Skeletal muscle satellite cell (primary cell): ENCODE measurements around the gene USP36.
"Not testable (repeated sequence)": the region's sequence is repeated elsewhere in the genome, so short reads cannot be mapped to it uniquely, and the experiment has no call there.

ENCODE experiments used
- H3K27me3 ChIP-seq: 2 replicates; pipeline ENCODE4 v1.7.0; 2013; ENCODE audit warnings: low read length; ENCODE audit not compliant: control insufficient read depth, insufficient read depth
- H3K36me3 ChIP-seq: 2 replicates; pipeline ENCODE4 v1.7.0; 2013; ENCODE audit warnings: mild to moderate bottlenecking, control low read depth, low read length; ENCODE audit not compliant: insufficient read depth
- H3K4me1 ChIP-seq: 2 replicates; pipeline ENCODE4 v1.7.0; 2013; ENCODE audit warnings: low read length; ENCODE audit not compliant: control insufficient read depth, insufficient read depth
- H3K4me2 ChIP-seq: 2 replicates; pipeline ENCODE4 v1.7.0; 2013; ENCODE audit warnings: mild to moderate bottlenecking, low read length
- H3K4me3 ChIP-seq: 2 replicates; pipeline ENCODE4 v1.7.0; 2013; ENCODE audit warnings: low read length
- H3K9ac ChIP-seq: 2 replicates; pipeline ENCODE4 v1.7.0; 2013; ENCODE audit warnings: mild to moderate bottlenecking, low read depth, low read length, moderate library complexity
- H3K9me3 ChIP-seq: replicated peaks from 2 replicates; pipeline ENCODE4 v1.7.0; 2013; ENCODE audit warnings: mild to moderate bottlenecking, control low read depth, low read length

Gene USP36

GRCh38 chr17:78753316-78754250, 87.0 kb downstream of the USP36 start:
- no peak overlapping the region for H3K4me3 ChIP-seq

GRCh38 chr17:78751447-78752161, 89.0 kb downstream of the USP36 start:
- Histone ChIP-seq H3K9ac (no peak overlapping the region), H3K4me3 (no peak overlapping the region), H3K36me3 (no peaks in the 10 kb centered on the region), H3K4me1 (peaks cover 29% of the 10 kb centered on the region), H3K4me2 (no peak overlapping the region), H3K9me3 (no peaks in the 10 kb centered on the region), H3K27me3 (no peaks in the 10 kb centered on the region)

More at GRCh38 chr17:78753316-78754250, 87.0 kb downstream of the USP36 start:
- H3K36me3 ChIP-seq, result no peaks in the 10 kb centered on the region
- peaks cover 10% of the 10 kb centered on the region for H3K4me1 ChIP-seq
- H3K9me3 ChIP-seq, result no peaks in the 10 kb centered on the region
- H3K4me2 ChIP-seq, result no peak overlapping the region
- no peak overlapping the region for H3K9ac ChIP-seq
- no peaks in the 10 kb centered on the region for H3K27me3 ChIP-seq

- not testable (repeated sequence) for H3K27me3 ChIP-seq, H3K4me2 ChIP-seq, H3K9ac ChIP-seq, H3K36me3 ChIP-seq, H3K9me3 ChIP-seq, H3K4me3 ChIP-seq
- H3K4me1 ChIP-seq, result peaks cover 29% of the 10 kb centered on the region
Measured at GRCh38 chr17:78751000-78751399, 89.6 kb downstream of the USP36 start.

GRCh38 chr17:78748730-78749317, 91.8 kb downstream of the USP36 start:
- peaks cover 27% of the 10 kb centered on the region for H3K4me1 ChIP-seq
- H3K36me3 ChIP-seq, result no peaks in the 10 kb centered on the region
- H3K27me3 ChIP-seq, result no peaks in the 10 kb centered on the region
- H3K4me2 ChIP-seq, result peak overlapping the region; percentile 34
- H3K4me3 ChIP-seq, result no peak overlapping the region
- no peaks in the 10 kb centered on the region for H3K9me3 ChIP-seq
- no peak overlapping the region for H3K9ac ChIP-seq

- no peak overlapping the region for H3K9ac ChIP-seq
- peak overlapping the region; percentile 34 for H3K4me2 ChIP-seq
- H3K4me1 ChIP-seq, result peaks cover 26% of the 10 kb centered on the region
- no peaks in the 10 kb centered on the region for H3K36me3 ChIP-seq
- no peaks in the 10 kb centered on the region for H3K9me3 ChIP-seq
- H3K4me3 ChIP-seq, result no peak overlapping the region
- H3K27me3 ChIP-seq, result no peaks in the 10 kb centered on the region
Measured at GRCh38 chr17:78748048-78748729, 92.4 kb downstream of the USP36 start.

GRCh38 chr17:78747488-78747887, 93.1 kb downstream of the USP36 start:
- H3K4me1 ChIP-seq, result peaks cover 26% of the 10 kb centered on the region
- H3K9me3 ChIP-seq, result no peaks in the 10 kb centered on the region
- no peak overlapping the region for H3K9ac ChIP-seq
- no peaks in the 10 kb centered on the region for H3K27me3 ChIP-seq
- no peaks in the 10 kb centered on the region for H3K36me3 ChIP-seq
- no peak overlapping the region for H3K4me3 ChIP-seq
- H3K4me2 ChIP-seq, result no peak overlapping the region

GRCh38 chr17:78746949-78747269, 93.7 kb downstream of the USP36 start:
- no peaks in the 10 kb centered on the region for H3K36me3 ChIP-seq
- no peak overlapping the region for H3K4me2 ChIP-seq
- H3K9ac ChIP-seq, result no peak overlapping the region
- no peaks in the 10 kb centered on the region for H3K9me3 ChIP-seq
- H3K27me3 ChIP-seq, result no peaks in the 10 kb centered on the region
- H3K4me1 ChIP-seq, result peaks cover 26% of the 10 kb centered on the region
- H3K4me3 ChIP-seq, result no peak overlapping the region

GRCh38 chr17:78746263-78746948, 94.2 kb downstream of the USP36 start:
- Histone ChIP-seq H3K36me3 (no peaks in the 10 kb centered on the region), H3K27me3 (no peaks in the 10 kb centered on the region), H3K9ac (no peak overlapping the region), H3K9me3 (no peaks in the 10 kb centered on the region), H3K4me3 (no peak overlapping the region), H3K4me1 (peaks cover 26% of the 10 kb centered on the region), H3K4me2 (no peak overlapping the region)
